A673 (cell line): ENCODE data around the gene ZSCAN18.

Experiments
- CTCF ChIP-seq: fragments of 300-800, 200-600 bp; sonication (generic); conservative IDR thresholded peaks from 2 replicates; pipeline ENCODE4 v1.5.1; 2017; ENCODE audit warnings: low read depth, mild to moderate bottlenecking, antibody characterized with exemption, low read length, moderate library complexity, mixed read lengths
- EZH2 ChIP-seq: fragments of 200-600 bp; sonication (generic); IDR thresholded peaks from 2 replicates; pipeline ENCODE4 v1.6.1; 2017; ENCODE audit warnings: borderline replicate concordance, low read depth, mild to moderate bottlenecking, mixed read lengths, antibody characterized with exemption, low read length; ENCODE audit not compliant: poor library complexity, severe bottlenecking

DNA sequence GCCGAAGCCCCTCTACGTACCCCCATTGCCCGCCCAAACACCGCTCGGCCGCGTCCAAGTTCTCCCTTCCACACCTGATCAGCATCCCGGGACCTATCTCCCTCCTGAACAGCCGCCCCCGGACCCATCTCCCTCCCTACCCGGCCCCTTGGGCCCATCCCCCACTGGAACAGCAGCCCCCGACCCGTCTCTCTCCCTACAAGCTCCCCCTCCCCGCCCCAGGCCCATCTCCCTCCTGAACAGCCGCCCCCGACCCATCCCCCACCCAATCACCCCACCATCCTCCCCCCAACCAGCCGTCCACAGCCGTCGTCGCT is 63.6 kb downstream of the ZSCAN18 start:
- no peak for TF ChIP-seq CTCF
- no peak for TF ChIP-seq EZH2
